KMS-11 (cell line): ENCODE results near the gene RMRP.

Source experiments
- H2AFZ ChIP-seq: fragments of 200-600 bp; sonication (generic); 2 replicates; pipeline ENCODE4 v1.6.1; 2016; ENCODE audit warnings: antibody characterized with exemption, mixed run types, low read depth
- H3K27ac ChIP-seq: fragments of 200-600 bp; sonication (generic); 2 replicates; pipeline ENCODE4 v1.6.1; 2016; ENCODE audit warnings: mild to moderate bottlenecking, mixed run types
- H3K27me3 ChIP-seq: fragments of 200-600 bp; sonication (generic); 2 replicates; pipeline ENCODE4 v1.6.1; 2017; ENCODE audit warnings: mild to moderate bottlenecking, low read depth, mixed run types, moderate library complexity; ENCODE audit not compliant: insufficient read depth
- H3K36me3 ChIP-seq: fragments of 200-600 bp; sonication (generic); 2 replicates; pipeline ENCODE4 v1.6.1; 2017; ENCODE audit warnings: mild to moderate bottlenecking, mixed run types; ENCODE audit not compliant: insufficient read depth
- H3K4me1 ChIP-seq: fragments of 200-600 bp; sonication (generic); 2 replicates; pipeline ENCODE4 v1.6.1; 2016; ENCODE audit warnings: mild to moderate bottlenecking, low read depth, mixed run types; ENCODE audit not compliant: poor library complexity, severe bottlenecking
- H3K4me2 ChIP-seq: fragments of 200-600 bp; sonication (generic); 2 replicates; pipeline ENCODE4 v1.7.0; 2016; ENCODE audit warnings: mild to moderate bottlenecking, mixed run types
- H3K4me3 ChIP-seq: fragments of 200-600 bp; sonication (generic); IDR thresholded peaks from 2 replicates; pipeline ENCODE4 v1.6.1; 2017; ENCODE audit warnings: low read depth, low read length, mixed read lengths; ENCODE audit not compliant: insufficient read depth
- H3K79me2 ChIP-seq: fragments of 200-600 bp; sonication (generic); 2 replicates; pipeline ENCODE4 v1.6.1; 2016; ENCODE audit warnings: low read depth, mixed run types; ENCODE audit not compliant: insufficient read depth
- H3K9ac ChIP-seq: fragments of 200-600 bp; sonication (generic); 2 replicates; pipeline ENCODE4 v1.6.1; 2016; ENCODE audit warnings: mild to moderate bottlenecking, mixed run types
- H4K20me1 ChIP-seq: fragments of 200-600 bp; sonication (generic); 2 replicates; pipeline ENCODE4 v1.6.1; 2016; ENCODE audit warnings: mild to moderate bottlenecking, mixed run types; ENCODE audit not compliant: insufficient read depth
- CTCF ChIP-seq: fragments of 200-600 bp; sonication (generic); conservative IDR thresholded peaks from 2 replicates; pipeline ENCODE4 v1.6.1; 2017; ENCODE audit warnings: low read depth, mild to moderate bottlenecking, antibody characterized with exemption, low read length, moderate library complexity, mixed read lengths

Gene RMRP

GRCh38 chr9:35691757-35692301, 34.0 kb upstream of the RMRP start:
- Histone ChIP-seq H3K4me2 (no peak overlapping the region), H3K4me1 (no peaks in the 10 kb centered on the region), H3K27ac (no peak overlapping the region), H3K36me3 (no peaks in the 10 kb centered on the region), H4K20me1 (no peaks in the 10 kb centered on the region), H3K27me3 (no peaks in the 10 kb centered on the region), H2AFZ (no peak overlapping the region), H3K9ac (no peak overlapping the region), H3K79me2 (no peaks in the 10 kb centered on the region), H3K4me3 (no peak overlapping the region)
- TF ChIP-seq CTCF: no peak

- Histone ChIP-seq H3K4me1 (no peaks in the 10 kb centered on the region), H3K4me3 (no peak overlapping the region), H3K27ac (no peak overlapping the region), H2AFZ (peak overlapping the region; percentile 81; the same call in 1 of the 2 replicates), H3K36me3 (no peaks in the 10 kb centered on the region), H3K27me3 (no peaks in the 10 kb centered on the region), H3K9ac (no peak overlapping the region), H3K4me2 (no peak overlapping the region), H3K79me2 (no peaks in the 10 kb centered on the region), H4K20me1 (no peaks in the 10 kb centered on the region)
- no peak for TF ChIP-seq CTCF
Observed at GRCh38 chr9:35691334-35691650, 33.5 kb upstream of the RMRP start.

- H3K4me2 ChIP-seq: peak overlapping the region; percentile 76
- H3K27me3 ChIP-seq: no peaks in the 10 kb centered on the region
- H2AFZ ChIP-seq: peak overlapping the region; percentile 81
- TF ChIP-seq CTCF: no peak
- no peaks in the 10 kb centered on the region for H3K4me1 ChIP-seq
- H3K27ac ChIP-seq: no peak overlapping the region
- H4K20me1 ChIP-seq: no peaks in the 10 kb centered on the region
- H3K79me2 ChIP-seq: no peaks in the 10 kb centered on the region
- H3K4me3 ChIP-seq: no peak overlapping the region
- peak overlapping the region; percentile 61 for H3K9ac ChIP-seq
- no peaks in the 10 kb centered on the region for H3K36me3 ChIP-seq
Observed at GRCh38 chr9:35690614-35691333, 33.0 kb upstream of the RMRP start.

GRCh38 chr9:35690294-35690613, 32.4 kb upstream of the RMRP start:
- Histone ChIP-seq H3K27me3 (no peaks in the 10 kb centered on the region), H3K4me2 (peak overlapping the region; percentile 48), H2AFZ (peak overlapping the region; percentile 81; the same call in 1 of the 2 replicates), H3K27ac (no peak overlapping the region), H3K4me3 (no peak overlapping the region), H4K20me1 (no peaks in the 10 kb centered on the region), H3K79me2 (no peaks in the 10 kb centered on the region), H3K36me3 (no peaks in the 10 kb centered on the region), H3K4me1 (no peaks in the 10 kb centered on the region), H3K9ac (peak overlapping the region; percentile 61; the same call in 1 of the 2 replicates)
- TF ChIP-seq CTCF: no peak
